GM18870 (cell line): ENCODE measurements around the gene GP1BB.

Source experiments
- ATAC-seq: cut with Tn5 transposase; IDR thresholded peaks from one replicate; pipeline ENCODE4 v1.9.1; 2021; ENCODE audit warnings: moderate library complexity; ENCODE audit not compliant: unreplicated experiment

The GP1BB gene

DNA sequence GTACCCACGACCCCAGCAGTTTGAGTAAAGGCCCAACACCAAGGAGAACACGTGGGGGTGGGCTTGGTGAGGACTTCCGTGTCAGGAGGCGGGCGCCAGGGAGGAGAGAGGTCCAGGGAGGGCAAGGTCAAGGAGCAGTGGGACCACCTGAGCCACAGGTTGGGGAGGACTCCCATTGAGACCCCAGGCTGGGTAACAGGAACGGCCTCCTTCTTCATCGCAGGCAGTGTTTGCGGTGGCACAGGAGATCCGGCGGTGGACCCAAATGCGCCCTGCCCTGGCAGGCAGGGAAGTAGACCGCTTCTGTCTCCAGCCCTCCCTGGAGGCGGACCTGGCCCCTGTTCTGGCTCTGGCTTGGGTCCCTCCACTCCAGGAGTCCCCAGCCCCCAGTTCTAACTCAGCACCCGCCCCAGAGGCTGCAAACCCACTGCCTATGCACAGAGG lies 31.4 kb downstream of the GP1BB start:
- no peak for ATAC-seq

DNA sequence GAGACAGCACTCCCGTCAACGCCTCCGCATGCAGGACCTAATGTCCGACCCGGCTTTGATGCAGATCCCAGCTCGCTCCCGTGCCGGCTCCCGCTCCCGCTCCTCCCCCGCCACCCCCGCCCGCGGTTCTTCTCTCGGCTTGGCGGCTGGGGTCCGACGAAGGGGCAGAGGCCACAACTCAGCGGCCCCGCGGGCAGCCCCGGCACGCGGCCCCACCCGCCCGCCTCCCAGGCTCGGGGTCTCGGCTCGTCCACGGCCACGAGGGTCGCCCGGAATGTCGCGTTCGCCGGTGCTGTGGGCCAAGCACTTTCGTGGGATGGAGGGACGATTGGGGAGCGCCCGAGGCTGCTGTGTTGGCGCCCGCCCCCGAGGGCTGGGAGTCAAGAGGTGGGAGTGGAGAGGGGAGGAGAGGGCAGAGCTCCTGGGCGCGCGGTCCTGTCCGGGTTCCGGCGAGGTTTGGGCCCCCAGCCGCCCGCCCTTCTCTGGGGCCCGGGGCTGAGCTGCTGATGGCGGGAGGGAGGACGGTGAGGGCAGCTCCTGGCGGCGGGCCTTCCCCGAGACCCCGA lies 31.9 kb downstream of the GP1BB start:
- no peak for ATAC-seq

DNA sequence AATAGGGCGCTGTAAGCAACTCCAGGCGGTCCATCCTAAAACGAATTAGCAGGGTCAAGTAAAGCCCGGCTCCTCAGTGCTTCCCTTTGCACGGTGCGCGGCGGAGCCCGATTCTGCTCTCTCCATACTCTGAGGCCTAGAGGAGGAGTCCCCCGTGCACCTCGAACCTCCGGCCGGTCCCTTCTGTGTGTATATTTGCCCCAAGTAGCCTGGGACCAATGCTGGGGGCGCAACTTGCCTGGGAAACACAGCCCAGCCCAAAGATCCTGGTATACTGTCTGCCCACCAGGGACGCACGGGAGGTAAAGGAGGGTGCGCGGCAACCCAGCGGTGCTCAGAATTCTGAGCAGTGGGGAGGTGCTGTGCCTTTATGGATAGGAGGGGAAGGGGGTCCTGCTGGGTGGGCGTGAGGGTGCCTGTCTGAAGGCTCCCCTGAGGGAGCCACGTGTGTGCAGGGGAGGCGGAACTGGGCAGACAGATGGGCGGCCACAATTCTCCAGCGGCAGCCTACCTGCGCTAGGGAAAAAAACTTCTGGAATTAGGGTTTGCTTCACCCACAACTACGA lies 32.5 kb downstream of the GP1BB start:
- ATAC-seq, result no peak

DNA sequence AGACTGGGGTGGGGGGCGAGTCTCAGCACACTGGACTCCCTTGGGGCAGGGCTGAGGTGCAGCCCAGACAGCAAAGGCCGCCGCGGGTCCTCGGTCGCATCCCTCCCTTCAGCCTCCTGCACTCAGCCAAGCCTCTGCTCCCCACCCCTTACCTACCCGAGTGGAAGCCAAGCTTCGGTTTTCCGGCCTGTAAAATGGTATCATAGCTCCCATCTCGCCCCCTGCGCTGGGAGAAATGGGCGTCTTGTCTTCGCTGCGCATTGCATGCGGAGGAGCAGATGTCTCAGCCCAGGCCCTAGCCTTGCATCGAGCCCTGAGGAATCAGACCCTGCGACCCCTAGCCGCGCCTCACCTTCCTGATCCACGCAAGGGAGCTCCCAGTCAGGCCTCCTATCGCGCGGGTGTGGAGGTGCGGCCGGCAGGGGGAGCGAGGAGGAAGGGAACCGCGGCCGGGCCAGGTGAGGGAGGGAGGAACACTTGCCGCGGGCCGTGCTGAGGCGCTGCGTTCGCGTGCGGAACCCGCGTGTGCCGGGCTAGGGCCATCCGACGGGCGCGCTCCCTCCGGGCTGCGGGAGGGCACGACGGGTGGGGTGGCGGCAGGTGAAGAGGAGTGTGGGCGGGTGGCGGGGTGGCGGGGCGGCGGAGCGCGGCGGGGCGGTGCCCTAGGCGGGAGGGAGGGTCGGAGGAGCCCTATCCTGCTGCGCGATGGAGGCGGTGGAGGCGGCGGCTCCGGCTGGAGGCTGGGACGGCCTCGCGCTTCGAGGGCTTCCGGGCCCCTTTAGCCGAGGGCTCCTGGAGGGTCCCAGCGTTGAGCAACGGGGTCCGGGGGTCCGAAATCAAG lies 33.2 kb downstream of the GP1BB start:
- no peak for ATAC-seq

DNA sequence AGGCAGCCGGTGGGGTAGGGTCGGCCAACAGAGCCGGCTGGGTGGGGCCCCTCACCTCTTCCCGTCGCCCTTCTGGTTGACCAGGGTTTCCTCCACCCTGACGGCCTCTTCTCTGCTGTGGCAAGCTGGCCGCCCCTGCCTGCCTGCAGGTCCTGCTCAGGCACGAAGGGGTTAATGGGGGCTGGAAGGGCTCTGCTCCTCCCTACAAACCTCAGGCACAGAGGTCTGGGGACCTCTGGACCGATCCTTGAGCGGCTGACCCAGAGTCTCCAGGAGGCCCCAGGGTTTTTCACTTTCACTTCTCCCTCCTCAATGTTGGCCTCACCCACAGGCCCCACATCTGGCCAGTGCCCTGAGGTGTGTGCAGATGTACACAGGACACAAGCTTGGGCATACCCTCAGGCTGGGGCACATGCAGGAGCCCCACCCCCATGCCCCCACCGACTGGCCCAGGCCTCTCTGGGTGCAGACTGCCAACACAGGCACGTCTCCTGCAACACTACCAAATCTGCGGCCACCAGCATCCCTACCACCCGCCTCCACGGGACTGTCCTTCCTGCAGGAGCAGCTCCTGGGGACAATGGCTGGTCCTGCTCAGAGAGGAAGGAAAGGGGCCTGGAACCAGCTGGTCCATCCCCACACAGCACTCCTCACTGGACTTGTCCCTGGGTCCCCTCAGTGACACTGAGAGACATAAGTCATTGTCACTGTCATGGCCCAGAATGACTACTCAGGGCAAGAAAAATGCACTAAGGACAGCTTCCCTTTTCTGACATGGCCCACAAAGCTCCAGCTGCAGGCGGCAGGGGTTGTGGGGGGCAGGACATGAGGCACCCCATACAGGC lies 34.0 kb downstream of the GP1BB start:
- ATAC-seq, result no peak

DNA sequence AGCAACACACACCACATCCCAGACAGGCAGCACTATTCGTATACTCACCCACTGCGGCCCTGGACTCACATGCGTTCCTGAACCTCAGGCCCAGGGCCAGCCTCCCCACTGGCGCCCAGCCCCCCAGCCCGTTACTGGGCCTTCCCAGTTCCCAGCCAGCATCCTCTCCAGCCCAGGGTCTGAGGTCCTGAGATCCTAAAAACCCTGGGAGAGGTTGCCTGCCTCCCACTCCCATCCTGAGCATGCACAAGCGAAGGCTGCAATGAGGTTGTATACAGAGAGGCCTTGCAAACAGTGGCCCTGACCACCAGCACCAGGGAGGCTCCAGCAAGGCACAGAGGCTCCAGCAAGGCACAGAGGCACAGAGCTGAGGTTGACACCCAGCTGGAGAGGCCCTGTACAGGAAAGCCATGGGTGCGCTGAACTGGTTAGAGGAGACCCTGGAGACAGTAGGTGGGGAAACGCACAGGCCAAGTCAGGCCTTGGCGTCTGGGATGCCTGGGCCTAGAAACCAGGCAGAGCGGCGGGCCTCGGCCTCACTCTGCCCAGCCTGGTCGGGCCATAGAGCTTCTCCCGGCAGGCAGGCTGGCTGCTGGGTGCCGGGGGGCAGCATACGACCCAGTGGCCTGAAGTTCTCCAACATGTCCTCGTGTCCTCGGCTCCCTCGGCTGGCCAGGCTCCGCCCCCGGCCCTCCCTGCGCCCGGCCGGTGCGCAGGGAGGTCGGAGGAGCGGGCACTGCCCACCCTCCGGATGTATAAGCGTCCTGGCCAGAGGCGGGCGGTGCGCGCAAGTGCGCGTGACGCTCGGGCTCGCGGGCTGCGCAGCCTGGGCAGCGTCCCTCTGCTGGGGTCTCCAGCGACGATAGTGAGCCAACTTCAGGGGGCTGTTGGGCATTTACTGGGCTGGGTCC lies 34.9 kb downstream of the GP1BB start:
- no peak for ATAC-seq

DNA sequence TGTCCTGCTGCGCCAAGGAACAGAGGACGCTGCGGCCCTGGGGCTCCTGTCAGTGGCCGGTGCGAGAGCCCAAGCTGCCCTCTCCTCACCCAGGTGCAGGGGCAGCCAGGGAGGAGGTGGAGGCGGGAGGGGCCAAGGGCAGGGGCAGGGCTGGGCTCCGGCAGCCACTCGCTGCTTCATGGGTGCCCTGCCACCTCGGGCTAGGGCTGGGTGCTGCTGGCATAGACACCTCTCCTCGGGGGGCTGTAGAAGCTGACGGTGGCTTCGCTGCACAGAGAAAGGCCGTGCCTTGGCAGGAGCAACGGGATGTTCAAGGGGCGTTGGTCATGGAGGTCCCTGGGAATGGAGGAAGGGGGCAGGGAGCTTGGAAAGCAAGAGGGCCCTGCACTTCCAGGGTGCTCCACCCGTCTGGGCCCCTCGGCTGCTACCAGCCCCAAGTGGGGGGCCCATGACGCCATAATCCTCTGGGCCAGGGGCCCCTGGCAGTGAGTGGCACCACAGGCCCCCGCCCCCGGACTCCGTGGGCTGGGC lies 35.6 kb downstream of the GP1BB start:
- ATAC-seq, result no peak

DNA sequence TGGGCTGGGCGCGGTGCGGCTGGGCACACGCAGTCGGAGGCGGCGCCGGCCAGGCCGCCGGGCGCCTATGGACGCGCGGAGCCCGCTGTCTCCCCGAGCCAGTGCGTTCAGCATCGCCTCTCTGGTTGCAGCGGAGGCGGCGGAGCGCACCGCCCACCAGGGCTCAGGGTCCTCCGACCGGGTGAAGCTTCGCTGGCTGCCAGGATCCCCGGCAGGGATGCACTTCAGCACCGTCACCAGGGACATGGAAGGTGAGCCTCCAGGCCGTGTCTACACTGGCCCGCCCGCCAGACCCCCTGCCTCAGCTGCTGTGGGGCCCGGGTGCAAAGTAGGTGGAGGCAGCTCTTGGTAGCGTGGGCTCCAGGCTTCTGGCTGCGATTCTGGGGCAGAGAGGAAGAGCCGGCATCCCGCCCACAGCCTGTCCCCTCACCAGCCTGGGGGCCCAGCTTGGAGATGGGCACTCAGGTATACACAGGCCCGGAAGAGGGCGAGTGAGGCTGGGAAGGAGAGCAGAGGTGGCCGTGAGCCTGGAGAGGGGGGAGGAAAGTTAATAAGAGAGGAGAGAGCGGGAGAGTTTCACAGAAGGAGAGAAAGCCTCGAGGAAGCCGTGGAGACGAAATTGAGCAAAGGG lies 36.2 kb downstream of the GP1BB start:
- ATAC-seq, result no peak

DNA sequence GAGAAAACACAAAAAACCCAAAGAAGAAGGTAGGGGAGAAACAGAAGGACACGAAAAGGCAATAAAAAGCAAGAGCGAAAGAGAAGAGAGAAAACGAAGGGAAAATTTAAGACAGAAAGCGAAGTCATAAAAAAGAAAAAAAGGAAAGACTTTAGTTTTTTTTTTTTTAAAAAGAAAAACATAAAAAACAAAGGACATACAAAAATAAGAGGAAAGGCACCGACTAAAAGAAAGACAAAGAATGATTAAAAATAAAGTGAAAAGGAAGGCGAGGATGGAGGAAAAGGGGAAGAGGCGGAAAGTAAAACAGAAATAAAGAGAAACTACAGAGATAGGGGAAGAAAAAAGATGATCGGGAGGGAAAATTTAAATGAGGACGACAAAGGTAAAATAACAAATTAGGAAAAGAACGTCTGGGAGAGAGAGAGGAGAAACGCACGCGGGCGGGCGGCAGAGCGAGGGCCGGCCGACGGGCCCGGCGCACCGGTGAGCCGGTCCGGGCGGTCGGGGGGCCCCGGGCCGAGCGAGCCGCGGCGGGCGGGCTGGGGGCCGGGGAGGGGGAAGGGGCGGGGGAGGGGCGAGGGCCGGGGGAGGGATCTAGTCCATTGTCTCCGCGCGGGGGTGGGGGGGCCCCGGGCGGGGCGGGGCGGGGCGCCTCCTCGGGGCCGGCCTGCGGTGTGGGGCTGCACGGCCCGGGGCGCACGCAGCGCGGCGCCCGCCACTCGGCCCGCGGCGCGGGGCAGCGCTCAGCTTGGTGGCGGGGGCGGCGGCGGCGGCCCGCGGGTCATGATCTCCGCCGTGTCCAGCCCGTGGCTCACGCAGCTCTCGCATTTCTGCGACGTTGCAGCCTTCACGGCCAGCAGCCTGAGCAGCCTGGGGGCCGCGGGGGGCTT lies 37.0 kb downstream of the GP1BB start, which contains the start of gene TBX1:
Gene TBX1 (plus strand): TSS at position 721 of the 893 bp plus-strand sequence. CDS start 66 bp downstream, at position 787.
- ATAC-seq, result no peak

DNA sequence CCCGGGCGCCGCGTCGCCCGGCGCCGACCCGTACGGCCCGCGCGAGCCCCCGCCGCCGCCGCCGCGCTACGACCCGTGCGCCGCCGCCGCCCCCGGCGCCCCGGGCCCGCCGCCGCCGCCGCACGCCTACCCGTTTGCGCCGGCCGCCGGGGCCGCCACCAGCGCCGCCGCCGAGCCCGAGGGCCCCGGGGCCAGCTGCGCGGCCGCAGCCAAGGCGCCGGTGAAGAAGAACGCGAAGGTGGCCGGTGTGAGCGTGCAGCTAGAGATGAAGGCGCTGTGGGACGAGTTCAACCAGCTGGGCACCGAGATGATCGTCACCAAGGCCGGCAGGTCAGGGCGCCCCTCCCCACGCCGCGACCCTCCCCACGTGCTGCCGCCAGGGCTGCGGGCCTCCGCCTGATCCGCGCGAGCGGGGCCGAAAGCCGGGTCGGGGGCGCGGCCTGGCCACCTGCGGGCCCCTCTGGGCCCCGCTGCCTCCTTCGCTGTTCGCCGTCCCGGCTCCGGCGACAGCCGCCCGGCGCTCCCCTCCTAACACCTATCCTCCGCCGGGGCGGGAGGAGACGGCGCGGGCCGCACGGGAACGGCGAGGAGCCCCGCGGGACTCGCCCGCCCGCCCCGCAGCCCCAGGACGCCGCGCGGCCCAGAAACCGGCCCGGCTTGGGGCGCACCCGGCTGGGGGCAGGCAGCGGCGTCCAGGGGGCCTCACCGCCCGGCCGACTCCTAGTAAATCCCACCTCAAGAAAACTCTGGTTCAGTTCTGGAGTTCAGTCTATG lies 37.8 kb downstream of the GP1BB start:
- ATAC-seq, result no peak

DNA sequence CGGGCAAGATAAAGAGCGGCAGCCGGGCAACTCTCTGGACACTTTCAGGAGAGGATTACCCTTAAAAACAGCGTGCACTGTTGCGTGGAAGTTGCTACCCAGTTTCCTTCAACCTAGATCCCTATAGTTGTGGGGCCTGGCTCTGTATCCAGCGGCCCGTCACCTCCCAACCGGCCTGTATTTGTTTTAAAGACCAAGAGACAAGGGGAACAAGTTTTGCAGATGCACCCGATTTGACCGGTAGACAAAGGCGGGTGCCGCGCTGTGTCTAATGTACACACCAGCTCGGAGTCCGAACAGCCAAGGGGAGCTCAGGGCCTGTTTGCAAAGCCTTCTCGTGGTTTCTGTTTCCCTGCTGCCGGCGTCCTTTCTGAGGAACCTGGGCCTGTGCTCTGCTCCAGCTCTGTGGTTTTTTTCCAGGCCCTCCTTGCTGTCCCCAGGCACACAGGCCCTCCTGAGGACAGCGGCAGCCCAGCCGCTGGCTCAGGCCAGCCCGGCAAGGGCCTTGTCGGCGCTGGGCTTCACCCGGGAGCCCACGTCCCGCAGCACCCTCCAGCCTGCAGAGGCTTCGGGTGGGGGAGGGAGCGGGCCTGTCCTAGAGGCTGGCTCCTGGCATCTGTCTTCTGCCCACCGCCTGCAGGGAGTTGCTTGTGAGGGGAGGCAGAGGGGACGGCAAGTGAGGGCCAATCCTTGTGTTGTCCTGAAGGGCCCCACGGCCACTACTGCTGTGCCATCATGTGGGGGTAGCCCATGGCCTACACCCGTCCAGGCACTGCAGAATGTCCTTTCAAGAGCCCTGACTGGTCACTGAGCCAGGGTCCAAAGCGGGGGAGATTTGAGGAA lies 38.6 kb downstream of the GP1BB start:
- ATAC-seq, result no peak

DNA sequence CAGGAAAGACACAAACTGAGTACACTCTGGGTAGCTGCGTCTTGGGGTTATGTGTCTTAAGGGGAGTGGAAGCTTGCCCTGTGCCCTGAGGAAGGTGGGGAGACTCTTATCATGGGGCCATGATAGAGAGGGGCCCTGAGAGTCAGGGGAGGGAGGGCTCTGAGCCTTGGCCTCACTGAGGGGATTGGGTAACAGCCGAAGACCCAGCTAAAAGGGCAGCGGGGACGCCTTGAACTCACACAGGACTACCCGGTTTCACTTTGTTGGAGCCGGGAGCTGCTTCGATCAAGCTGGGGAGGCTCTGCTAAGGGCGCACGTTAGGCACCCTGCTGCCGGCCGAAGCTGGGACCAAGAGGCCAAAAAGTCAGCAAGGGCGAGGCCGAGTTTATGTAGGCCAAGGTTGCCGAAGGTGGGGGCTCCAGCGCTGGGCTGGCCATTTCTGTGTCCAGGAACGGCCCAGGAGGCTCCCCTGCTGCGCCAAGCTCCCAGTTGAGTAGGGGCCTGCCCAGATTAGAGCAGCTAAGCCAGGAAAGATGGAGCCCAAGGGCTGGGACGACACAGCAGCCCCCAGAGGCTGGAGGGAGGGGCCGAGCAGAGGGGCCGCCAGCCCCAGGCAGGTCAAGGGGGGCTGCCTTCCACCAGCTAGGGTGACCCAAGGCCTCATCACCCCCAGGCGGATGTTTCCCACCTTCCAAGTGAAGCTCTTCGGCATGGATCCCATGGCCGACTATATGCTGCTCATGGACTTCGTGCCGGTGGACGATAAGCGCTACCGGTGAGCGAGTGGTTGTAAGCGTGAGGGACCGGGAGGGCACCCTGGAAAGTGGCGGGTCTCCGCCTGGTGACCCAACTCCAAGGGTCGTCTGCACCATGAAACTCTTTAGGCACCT lies 39.5 kb downstream of the GP1BB start:
- no peak for ATAC-seq

DNA sequence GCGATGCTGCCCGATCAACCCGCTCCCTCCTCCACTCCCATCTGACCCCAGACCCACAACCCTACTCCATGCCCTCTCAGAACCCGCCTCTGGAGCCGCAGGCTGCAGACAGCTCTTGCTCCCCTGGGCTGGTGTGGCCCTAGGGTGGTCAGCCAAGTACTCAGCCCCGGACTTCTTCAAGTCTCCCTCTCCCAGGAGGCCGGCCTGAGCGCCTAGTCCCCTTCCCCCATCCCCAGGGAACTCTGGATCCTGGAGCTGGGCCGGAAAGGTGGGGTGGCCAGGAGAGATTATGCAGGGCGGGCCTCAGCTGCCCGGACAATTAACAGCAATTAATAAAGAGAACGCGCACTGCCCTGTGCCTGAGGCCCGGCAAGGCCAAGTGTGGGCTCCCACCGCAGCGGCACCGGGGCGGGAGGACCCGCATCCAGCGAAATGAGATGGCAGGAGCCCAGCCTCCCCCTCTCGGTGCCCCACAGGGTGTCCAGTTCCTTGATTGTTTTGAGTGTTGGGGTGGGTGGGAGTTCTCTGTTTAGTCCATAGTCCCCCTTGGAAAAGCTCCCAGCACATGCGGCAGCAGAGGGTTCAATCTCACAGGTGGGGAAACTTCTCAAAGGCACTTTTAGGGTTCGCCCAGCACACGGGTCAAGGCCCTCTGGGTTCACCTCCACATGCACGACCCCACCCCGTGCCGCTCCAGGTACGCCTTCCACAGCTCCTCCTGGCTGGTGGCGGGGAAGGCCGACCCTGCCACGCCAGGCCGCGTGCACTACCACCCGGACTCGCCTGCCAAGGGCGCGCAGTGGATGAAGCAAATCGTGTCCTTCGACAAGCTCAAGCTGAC lies 40.3 kb downstream of the GP1BB start:
- no peak for ATAC-seq

DNA sequence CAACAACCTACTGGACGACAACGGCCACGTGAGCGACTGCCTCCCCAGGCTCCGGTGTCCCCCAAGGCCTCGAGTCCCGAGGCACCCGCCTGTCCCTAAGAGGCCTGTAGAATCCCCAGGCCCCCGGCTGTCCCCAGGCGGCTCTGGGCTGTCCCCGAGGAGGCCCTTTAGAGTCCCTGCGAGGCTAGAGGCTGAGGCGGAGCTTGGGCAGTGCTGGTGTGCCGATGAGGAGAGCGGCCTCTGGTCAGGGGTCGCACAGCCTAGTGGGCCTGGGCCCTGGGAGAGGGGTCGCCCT lies 40.9 kb downstream of the GP1BB start:
- no peak for ATAC-seq
